DOHH2 (cell line): ENCODE measurements around the gene PPIC.
A peak's percentile ranks its signal among the peaks of the same experiment; 100 is the strongest.

ENCODE experiments used
- H3F3A ChIP-seq: fragments of 200-600 bp; sonication (generic), shearing (Covaris generic); 2 replicates; pipeline ENCODE4 v1.6.0; 2016; ENCODE audit warnings: antibody characterized with exemption, mild to moderate bottlenecking; ENCODE audit not compliant: control insufficient read depth, insufficient read depth
- H3K27ac ChIP-seq: fragments of 200-600 bp; sonication (generic); 2 replicates; pipeline ENCODE4 v1.5.1; 2014; ENCODE audit warnings: low read depth, mild to moderate bottlenecking, low read length, moderate library complexity
- H3K27me3 ChIP-seq: fragments of 200-600 bp; sonication (generic); 2 replicates; pipeline ENCODE4 v1.6.1; 2014; ENCODE audit warnings: mild to moderate bottlenecking, low read length, mixed read lengths; ENCODE audit not compliant: control insufficient read depth
- H3K36me3 ChIP-seq: fragments of 200-600 bp; sonication (generic); 2 replicates; pipeline ENCODE4 v1.6.1; 2014; ENCODE audit warnings: mild to moderate bottlenecking, low read length, moderate library complexity, mixed read lengths; ENCODE audit not compliant: control insufficient read depth
- H3K4me1 ChIP-seq: fragments of 200-600 bp; sonication (generic); 2 replicates; pipeline ENCODE4 v1.6.1; 2014; ENCODE audit warnings: mild to moderate bottlenecking, low read length, mixed read lengths; ENCODE audit not compliant: control insufficient read depth
- H3K4me2 ChIP-seq: fragments of 200-600 bp; sonication (generic); 2 replicates; pipeline ENCODE4 v1.6.0; 2014; ENCODE audit warnings: mild to moderate bottlenecking, low read length, moderate library complexity
- H3K4me3 ChIP-seq: fragments of 200-600 bp; sonication (generic); 2 replicates; pipeline ENCODE4 v1.5.1; 2014; ENCODE audit warnings: mild to moderate bottlenecking, low read length, mixed read lengths
- H3K79me2 ChIP-seq: fragments of 200-600 bp; sonication (generic); 2 replicates; pipeline ENCODE4 v1.6.1; 2014; ENCODE audit warnings: mild to moderate bottlenecking, low read length, mixed read lengths; ENCODE audit not compliant: control insufficient read depth
- H3K9me2 ChIP-seq: fragments of 200-600 bp; sonication (generic); replicated peaks from 2 replicates; pipeline ENCODE4 v1.6.1; 2014; ENCODE audit warnings: mild to moderate bottlenecking, low read length, mixed read lengths; ENCODE audit not compliant: control insufficient read depth
- H3K9me3 ChIP-seq: fragments of 200-600 bp; sonication (generic); 2 replicates; pipeline ENCODE4 v1.6.1; 2014; ENCODE audit warnings: antibody characterized with exemption, low read length, mixed read lengths; ENCODE audit not compliant: control insufficient read depth, insufficient read depth
- H4K20me1 ChIP-seq: fragments of 200-600 bp; sonication (generic); 2 replicates; pipeline ENCODE4 v1.6.0; 2014; ENCODE audit warnings: low read depth, mild to moderate bottlenecking, antibody characterized with exemption, low read length, moderate library complexity; ENCODE audit not compliant: control insufficient read depth, insufficient read depth
- EZH2phosphoT487 ChIP-seq: fragments of 200-600 bp; sonication (generic); IDR thresholded peaks from 2 replicates; pipeline ENCODE4 v1.6.1; 2017; ENCODE audit warnings: borderline replicate concordance, mild to moderate bottlenecking, antibody characterized with exemption, low read length, moderate library complexity, mixed read lengths
- TF ChIP-seq, protein P1 (sequence below): fragments of 200-600 bp; sonication (generic); IDR thresholded peaks from one replicate; pipeline ENCODE4 v1.5.1; 2014; ENCODE audit warnings: antibody characterized with exemption, mild to moderate bottlenecking, low read depth, low read length; ENCODE audit not compliant: poor library complexity, severe bottlenecking

PPIC gene

DNA sequence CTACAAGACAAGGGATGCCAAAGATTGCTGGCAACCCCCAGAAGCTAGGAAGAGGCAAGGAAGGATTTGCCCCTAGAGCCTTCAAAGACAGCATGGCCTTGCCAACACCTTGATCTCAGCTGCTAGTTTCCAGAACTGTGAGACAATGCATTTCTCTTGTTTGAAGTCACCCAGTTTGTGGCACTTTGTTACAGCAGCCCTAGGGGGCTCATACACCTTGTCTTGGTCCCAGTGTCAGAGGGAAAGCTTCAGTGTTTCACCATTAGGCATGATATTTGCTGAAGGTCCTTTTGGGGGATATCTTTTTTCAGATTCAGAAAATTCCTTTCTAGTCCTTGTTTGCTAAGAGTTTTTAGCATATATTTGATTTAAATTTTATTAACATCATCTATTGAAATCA lies 3.1 kb upstream of the PPIC start:
- H3K79me2 ChIP-seq, result no peaks in the 10 kb centered on the region
- H3K27me3 ChIP-seq, result peaks cover 23% of the 10 kb centered on the region
- H3K9me3 ChIP-seq, result peaks cover 4% of the 10 kb centered on the region; the same call in 1 of the 2 replicates
- H4K20me1 ChIP-seq, result no peaks in the 10 kb centered on the region
- H3K4me1 ChIP-seq, result no peaks in the 10 kb centered on the region
- H3K4me2 ChIP-seq, result no peak overlapping the region
- H3K4me3 ChIP-seq, result no peak overlapping the region
- no peaks in the 10 kb centered on the region for H3K9me2 ChIP-seq
- H3F3A ChIP-seq, result no peaks in the 10 kb centered on the region
- no peak for TF ChIP-seq EZH2phosphoT487
- TF ChIP-seq, protein P1, sequence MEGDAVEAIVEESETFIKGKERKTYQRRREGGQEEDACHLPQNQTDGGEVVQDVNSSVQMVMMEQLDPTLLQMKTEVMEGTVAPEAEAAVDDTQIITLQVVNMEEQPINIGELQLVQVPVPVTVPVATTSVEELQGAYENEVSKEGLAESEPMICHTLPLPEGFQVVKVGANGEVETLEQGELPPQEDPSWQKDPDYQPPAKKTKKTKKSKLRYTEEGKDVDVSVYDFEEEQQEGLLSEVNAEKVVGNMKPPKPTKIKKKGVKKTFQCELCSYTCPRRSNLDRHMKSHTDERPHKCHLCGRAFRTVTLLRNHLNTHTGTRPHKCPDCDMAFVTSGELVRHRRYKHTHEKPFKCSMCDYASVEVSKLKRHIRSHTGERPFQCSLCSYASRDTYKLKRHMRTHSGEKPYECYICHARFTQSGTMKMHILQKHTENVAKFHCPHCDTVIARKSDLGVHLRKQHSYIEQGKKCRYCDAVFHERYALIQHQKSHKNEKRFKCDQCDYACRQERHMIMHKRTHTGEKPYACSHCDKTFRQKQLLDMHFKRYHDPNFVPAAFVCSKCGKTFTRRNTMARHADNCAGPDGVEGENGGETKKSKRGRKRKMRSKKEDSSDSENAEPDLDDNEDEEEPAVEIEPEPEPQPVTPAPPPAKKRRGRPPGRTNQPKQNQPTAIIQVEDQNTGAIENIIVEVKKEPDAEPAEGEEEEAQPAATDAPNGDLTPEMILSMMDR, result no peak
- no peaks in the 10 kb centered on the region for H3K36me3 ChIP-seq
- H3K27ac ChIP-seq, result no peak overlapping the region

DNA sequence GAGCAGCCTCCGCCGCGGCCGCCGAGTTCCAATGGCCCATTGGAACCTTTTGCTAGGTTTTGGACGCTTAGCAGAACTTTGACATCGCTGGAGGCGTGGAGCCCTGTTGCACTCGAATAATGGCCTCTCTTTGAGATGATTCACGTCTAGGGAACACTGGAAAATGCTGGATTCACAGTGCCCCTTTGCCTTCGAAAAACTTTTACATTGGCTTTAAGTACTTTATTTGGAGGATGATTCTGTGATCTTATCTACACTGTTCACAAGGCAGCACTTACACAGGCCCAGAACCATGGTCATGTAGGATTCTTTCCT lies 536 bp upstream of the PPIC start:
- H3K4me1 ChIP-seq, result no peaks in the 10 kb centered on the region
- no peak overlapping the region for H3K4me3 ChIP-seq
- no peak overlapping the region for H3K27ac ChIP-seq
- no peaks in the 10 kb centered on the region for H3K36me3 ChIP-seq
- H3K79me2 ChIP-seq, result no peaks in the 10 kb centered on the region
- no peaks in the 10 kb centered on the region for H3K9me2 ChIP-seq
- no peak overlapping the region for H3K4me2 ChIP-seq
- peaks cover 23% of the 10 kb centered on the region for H3K27me3 ChIP-seq
- no peaks in the 10 kb centered on the region for H4K20me1 ChIP-seq
- no peaks in the 10 kb centered on the region for H3F3A ChIP-seq
- TF ChIP-seq, protein P1, result no peak
- 0 out of 2 replicates have a peak, but pooled peaks have one; percentile 31 for TF ChIP-seq EZH2phosphoT487
- 0 out of 2 replicates have a peak, but pooled peaks cover 4% of the 10 kb centered on the region for H3K9me3 ChIP-seq

DNA sequence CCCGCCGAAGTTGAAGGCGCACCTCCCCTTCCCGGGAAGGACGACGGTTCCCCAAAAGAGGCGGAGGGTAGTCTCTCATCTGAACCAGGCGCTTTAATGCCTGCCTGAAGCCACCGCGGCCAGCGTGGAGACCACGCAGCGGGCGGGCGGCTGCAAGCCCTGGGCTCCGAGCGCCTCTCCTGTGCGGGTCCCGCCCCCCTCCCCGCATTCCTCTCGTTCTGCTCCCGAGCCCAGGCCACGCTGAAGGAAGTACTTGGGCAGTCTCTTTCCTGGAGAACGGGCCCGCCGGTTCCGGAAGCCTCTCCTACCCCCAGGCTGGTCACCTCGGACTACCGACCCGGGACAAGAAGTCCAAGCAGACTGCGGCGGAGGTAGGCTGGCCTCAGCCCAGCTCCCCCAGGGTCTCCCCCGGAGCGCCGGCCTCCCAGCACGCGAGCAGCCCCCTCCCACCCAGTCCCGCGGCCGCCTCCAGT lies 571 bp downstream of the PPIC start:
- Histone ChIP-seq H3K4me3 (peak overlapping the region; percentile 12; the same call in 1 of the 2 replicates), H3K27ac (no peak overlapping the region), H3K9me3 (0 out of 2 replicates have a peak, but pooled peaks cover 4% of the 10 kb centered on the region), H3K79me2 (no peaks in the 10 kb centered on the region), H3K36me3 (no peaks in the 10 kb centered on the region), H3K4me2 (no peak overlapping the region), H3K9me2 (no peaks in the 10 kb centered on the region), H3K27me3 (peaks cover 23% of the 10 kb centered on the region), H3F3A (no peaks in the 10 kb centered on the region), H4K20me1 (no peaks in the 10 kb centered on the region), H3K4me1 (no peaks in the 10 kb centered on the region)
- TF ChIP-seq EZH2phosphoT487, result no peak
- TF ChIP-seq, protein P1, result no peak
